Measurements from ENCODE around the gene SBF2.
"Not testable (repeated sequence)": the region's sequence is repeated elsewhere in the genome, so short reads cannot be mapped to it uniquely, and the experiment has no call there.

SBF2 gene

GRCh38 chr11:10274726-10275125, 19.3 kb downstream of the SBF2 start:
- DNase-seq (ENCODE audit: low read depth): no peak
- H3K4me3 ChIP-seq (ENCODE audit: low read length): no peak overlapping the region
- no peak for TF ChIP-seq CTCF (IDR thresholded peaks at IDR 0.05; ENCODE audit: insufficient read depth, low read depth, low read length, missing control alignments)

GRCh38 chr11:10273738-10274137, 20.3 kb downstream of the SBF2 start:
- DNase-seq (ENCODE audit: low read depth): no peak
- TF ChIP-seq CTCF (IDR thresholded peaks at IDR 0.05; ENCODE audit: insufficient read depth, low read depth, low read length, missing control alignments): no peak
- no peak overlapping the region for H3K4me3 ChIP-seq (ENCODE audit: low read length)

- peak; percentile 64 for DNase-seq (ENCODE audit: low read depth)
- no peak for TF ChIP-seq CTCF (IDR thresholded peaks at IDR 0.05; ENCODE audit: insufficient read depth, low read depth, low read length, missing control alignments)
- no peak overlapping the region for H3K4me3 ChIP-seq (ENCODE audit: low read length)
Measured at GRCh38 chr11:10272132-10272531, 21.9 kb downstream of the SBF2 start.

GRCh38 chr11:10268746-10269488, 25.1 kb downstream of the SBF2 start:
- no peak for TF ChIP-seq CTCF (IDR thresholded peaks at IDR 0.05; ENCODE audit: insufficient read depth, low read depth, low read length, missing control alignments)
- DNase-seq (ENCODE audit: low read depth): peak; percentile 61
- H3K4me3 ChIP-seq (ENCODE audit: low read length): no peak overlapping the region

- no peak for TF ChIP-seq CTCF (IDR thresholded peaks at IDR 0.05; ENCODE audit: insufficient read depth, low read depth, low read length, missing control alignments)
- H3K4me3 ChIP-seq (ENCODE audit: low read length): no peak overlapping the region
- no peak for DNase-seq (ENCODE audit: low read depth)
Measured at GRCh38 chr11:10267821-10268220, 26.2 kb downstream of the SBF2 start.

GRCh38 chr11:10265936-10266335, 28.1 kb downstream of the SBF2 start:
- no peak for TF ChIP-seq CTCF (IDR thresholded peaks at IDR 0.05; ENCODE audit: insufficient read depth, low read depth, low read length, missing control alignments)
- no peak for DNase-seq (ENCODE audit: low read depth)
- no peak overlapping the region for H3K4me3 ChIP-seq (ENCODE audit: low read length)

GRCh38 chr11:10264716-10265115, 29.3 kb downstream of the SBF2 start:
- not testable (repeated sequence) for H3K4me3 ChIP-seq (ENCODE audit: low read length); DNase-seq (ENCODE audit: low read depth)
